Measurements from ENCODE around the gene GSTM4. TPM values are rescaled to one million over a fixed set of nuclear protein-coding genes. Genes with fewer than 3 reads are reported as not detected.
A peak's percentile ranks its signal among the peaks of the same experiment; 100 is the strongest.

The GSTM4 gene
- total RNA-seq, 1 donor: 11.7 TPM

DNA sequence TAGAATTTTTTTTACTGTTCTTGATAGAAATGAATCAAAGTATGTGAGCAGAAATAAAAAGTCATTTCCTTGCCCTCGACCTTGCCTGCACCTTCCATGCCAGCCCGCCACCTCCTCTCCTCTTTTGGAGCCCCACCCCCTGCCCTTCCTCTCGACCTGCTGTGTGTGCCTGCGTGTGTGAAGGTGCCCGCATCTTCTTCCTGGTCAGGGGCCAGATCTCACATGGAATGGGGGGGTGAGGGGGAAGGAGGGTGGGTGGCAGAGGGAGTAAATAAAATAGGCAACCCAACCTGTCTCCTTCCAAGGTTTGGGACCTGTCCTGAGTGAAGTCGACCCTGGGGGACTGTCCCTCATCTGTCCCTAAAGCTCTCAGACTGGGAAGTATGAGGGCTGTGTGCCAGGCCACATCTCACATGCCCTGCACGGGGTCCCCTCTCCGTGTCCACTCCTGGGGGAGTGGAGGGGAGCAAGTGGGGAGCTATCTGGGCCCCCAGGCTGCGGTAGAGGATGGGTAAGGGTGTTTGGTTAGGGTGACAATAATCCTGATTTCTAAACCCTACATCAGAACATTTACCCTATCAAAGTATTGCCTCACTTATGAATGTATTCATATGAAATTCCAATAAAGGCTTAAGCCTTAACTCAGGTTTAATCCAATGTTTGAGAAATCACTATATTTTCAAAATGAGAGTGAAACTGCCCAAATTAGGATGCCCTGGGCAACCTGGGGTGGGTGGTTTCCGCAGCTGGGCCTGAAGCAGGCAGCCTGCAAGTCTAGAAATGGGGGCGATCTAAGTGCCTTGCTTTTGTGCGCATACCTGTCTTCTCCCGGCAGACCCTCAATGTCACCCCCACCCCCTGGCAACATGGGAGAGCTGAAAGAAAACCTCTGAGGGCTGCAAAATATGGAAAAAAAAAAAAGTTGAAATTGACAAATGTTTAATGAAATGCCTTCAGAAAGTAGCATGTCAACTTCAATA lies 20.8 kb upstream of the GSTM4 start:
- DNase-seq (ENCODE audit: low read depth): no peak
- TF ChIP-seq, protein P1, sequence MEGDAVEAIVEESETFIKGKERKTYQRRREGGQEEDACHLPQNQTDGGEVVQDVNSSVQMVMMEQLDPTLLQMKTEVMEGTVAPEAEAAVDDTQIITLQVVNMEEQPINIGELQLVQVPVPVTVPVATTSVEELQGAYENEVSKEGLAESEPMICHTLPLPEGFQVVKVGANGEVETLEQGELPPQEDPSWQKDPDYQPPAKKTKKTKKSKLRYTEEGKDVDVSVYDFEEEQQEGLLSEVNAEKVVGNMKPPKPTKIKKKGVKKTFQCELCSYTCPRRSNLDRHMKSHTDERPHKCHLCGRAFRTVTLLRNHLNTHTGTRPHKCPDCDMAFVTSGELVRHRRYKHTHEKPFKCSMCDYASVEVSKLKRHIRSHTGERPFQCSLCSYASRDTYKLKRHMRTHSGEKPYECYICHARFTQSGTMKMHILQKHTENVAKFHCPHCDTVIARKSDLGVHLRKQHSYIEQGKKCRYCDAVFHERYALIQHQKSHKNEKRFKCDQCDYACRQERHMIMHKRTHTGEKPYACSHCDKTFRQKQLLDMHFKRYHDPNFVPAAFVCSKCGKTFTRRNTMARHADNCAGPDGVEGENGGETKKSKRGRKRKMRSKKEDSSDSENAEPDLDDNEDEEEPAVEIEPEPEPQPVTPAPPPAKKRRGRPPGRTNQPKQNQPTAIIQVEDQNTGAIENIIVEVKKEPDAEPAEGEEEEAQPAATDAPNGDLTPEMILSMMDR (IDR thresholded peaks at IDR 0.05; ENCODE audit: insufficient read depth, low read depth, low read length): no peak
- no peak overlapping the region for H3K4me3 ChIP-seq (ENCODE audit: low read depth, low read length)

- TF ChIP-seq, protein P1 (IDR thresholded peaks at IDR 0.05; ENCODE audit: insufficient read depth, low read depth, low read length): no peak
- DNase-seq (ENCODE audit: low read depth): no peak
- H3K4me3 ChIP-seq (ENCODE audit: low read depth, low read length): no peak overlapping the region
Measured at GRCh38 chr1:109635862-109636200, 20.1 kb upstream of the GSTM4 start.

DNA sequence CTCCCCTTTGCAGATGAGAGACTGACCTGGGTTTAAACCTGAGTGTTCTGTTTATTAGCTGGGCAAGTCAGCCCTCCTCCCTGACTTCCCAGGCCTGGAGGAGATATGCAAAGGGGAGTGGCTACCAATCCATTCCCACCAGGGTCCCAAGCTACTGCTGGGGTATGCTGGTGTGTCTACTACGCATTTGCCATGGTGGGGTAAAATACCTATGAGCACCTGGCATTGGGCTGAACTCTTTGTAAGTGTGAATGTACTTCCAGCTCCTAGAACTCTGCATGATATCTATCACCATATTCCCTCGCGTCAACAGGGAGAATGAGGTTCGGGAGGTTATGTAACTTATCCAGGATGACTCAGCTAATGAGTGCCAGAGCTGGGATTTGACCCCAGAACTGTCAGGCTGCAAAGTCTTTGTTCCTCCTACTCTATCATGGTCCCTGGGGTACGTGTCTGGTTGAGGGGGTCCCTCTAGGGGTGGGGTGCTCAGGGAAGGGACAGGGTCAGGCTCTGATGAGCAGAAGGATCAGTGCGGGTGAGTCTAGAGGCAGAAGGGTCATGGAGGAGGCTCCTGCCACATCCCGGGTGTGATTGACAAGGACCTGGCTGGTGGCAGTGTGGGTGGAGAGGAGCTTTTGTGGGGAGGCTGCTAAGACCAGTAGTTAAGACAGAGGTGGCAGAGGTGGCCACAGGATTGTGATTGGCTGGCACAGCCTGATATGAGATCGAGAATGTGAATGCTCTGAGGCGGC lies 19.5 kb upstream of the GSTM4 start:
- DNase-seq (ENCODE audit: low read depth): peak; percentile 81
- TF ChIP-seq, protein P1 (IDR thresholded peaks at IDR 0.05; ENCODE audit: insufficient read depth, low read depth, low read length): no peak
- no peak overlapping the region for H3K4me3 ChIP-seq (ENCODE audit: low read depth, low read length)

DNA sequence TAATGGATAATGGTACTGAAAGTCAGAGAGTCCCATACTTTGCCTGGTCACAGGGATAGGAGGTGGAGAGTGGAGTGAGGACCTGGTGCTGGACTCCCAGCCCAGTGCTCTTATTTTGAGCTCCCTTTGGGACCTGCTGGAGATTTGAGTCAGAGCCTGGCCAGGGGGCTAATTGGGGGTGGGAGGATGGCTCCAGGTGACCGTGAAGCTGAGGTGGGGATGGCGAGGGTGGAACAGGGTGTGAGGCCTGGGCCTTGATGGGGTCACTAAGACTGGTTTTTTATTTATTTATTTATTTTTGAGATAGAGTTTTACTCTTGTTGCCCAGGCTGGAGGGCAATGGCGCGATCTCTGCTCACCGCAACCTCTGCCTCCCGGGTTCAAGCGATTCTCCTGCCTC lies 18.5 kb upstream of the GSTM4 start:
- TF ChIP-seq, protein P1 (IDR thresholded peaks at IDR 0.05; ENCODE audit: insufficient read depth, low read depth, low read length): no peak
- DNase-seq (ENCODE audit: low read depth): no peak

DNA sequence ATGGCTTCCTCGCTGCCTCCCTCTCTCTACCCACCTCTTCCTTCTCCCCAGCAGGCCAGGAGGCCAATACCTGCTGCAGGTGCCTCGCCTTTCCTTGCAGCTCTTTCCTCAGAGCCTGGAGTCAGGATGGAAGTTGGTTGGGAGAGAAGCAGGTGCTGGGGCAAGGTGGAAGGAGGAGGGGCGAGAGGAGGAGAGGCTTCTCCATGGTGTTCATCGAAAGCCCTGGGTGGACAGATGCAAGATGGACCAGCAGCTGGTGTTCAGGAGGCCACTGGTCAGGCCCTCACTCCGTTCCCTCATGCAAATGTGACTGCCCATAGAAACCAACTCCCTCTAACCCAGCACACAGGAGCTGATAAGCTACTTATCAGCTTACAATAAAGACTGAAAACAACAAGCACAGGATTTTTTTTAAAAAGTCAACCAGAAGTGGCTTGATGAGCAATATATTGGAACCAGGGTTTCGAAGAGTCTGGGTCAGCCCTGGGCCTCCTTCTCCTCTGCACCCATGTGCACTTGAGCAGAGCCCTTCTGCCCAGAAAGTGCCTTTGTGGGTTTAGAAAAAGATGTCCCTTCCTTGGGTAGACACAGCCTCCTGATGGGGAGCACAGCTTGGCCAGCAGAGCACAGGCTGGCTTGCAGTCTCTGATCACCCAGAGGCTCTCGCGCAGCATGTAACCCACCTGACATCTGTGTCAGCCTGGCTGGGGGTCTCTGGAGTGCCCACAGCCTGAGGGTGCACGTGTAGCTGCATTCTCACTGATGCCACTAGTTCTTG lies 16.6 kb upstream of the GSTM4 start:
- no peak overlapping the region for H3K4me3 ChIP-seq (ENCODE audit: low read depth, low read length)
- TF ChIP-seq, protein P1 (IDR thresholded peaks at IDR 0.05; ENCODE audit: insufficient read depth, low read depth, low read length): no peak
- no peak for DNase-seq (ENCODE audit: low read depth)

More for the DNA sequence above, 18.5 kb upstream of the GSTM4 start:
- H3K4me3 ChIP-seq (ENCODE audit: low read depth, low read length): no peak overlapping the region

GRCh38 chr1:109639841-109640184 lies 16.1 kb upstream of the GSTM4 start:
- TF ChIP-seq, protein P1 (IDR thresholded peaks at IDR 0.05; ENCODE audit: insufficient read depth, low read depth, low read length): no peak
- no peak overlapping the region for H3K4me3 ChIP-seq (ENCODE audit: low read depth, low read length)
- no peak for DNase-seq (ENCODE audit: low read depth)

Measured in fibroblast of villous mesenchyme (primary cell).